ENCODE measurements around the gene TK2.
"Not testable (repeated sequence)": the region's sequence is repeated elsewhere in the genome, so short reads cannot be mapped to it uniquely, and the experiment has no call there.

TK2 gene

DNA sequence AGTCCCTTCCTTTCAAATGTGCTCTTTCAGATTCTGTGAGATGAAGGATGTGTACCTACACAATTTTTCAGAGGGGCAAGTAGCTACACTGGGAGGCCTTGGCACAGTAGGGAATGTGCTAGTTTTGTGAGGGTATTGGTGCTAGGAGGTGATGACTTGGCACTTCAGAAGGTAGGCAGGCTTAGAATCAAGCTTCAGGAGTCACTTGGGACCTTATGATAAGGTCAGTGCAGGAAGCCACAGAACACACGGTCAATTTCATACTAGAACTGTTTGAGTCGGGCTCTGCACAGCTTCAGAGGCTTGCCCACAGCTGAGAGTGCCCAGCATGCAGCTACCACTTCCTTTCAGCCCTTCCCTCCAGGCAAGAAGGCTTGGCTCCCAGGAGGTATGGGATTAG, 22.4 kb upstream of the TK2 start:
- DNase-seq: no peak

DNA sequence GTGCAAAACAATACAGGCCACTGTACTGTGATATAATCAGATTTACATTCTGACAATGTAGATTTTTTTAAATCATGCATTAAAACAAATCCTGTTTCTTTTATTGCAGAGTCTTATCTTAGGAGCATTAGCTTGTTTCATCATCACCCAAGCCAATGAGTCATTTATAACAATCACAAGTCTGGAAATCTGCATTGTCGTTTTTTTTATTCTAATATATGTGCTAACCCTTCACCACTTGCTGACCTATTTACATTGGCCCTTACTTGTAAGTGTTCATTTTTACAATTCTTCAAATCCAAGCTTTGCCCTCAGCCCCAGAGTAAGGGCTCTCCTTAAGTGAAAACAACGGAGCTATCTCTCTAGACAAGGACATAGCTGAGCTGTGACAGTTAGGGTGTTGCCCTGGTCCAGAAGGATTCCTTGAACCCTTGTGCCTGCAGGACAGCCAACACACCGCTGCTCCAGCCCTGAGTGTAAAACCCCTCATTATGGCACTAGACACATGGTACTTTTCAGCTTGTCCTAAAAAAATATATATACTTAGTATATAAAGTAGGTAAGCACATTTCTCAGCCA, 20.0 kb upstream of the TK2 start:
- peak; percentile 75 for DNase-seq

DNA sequence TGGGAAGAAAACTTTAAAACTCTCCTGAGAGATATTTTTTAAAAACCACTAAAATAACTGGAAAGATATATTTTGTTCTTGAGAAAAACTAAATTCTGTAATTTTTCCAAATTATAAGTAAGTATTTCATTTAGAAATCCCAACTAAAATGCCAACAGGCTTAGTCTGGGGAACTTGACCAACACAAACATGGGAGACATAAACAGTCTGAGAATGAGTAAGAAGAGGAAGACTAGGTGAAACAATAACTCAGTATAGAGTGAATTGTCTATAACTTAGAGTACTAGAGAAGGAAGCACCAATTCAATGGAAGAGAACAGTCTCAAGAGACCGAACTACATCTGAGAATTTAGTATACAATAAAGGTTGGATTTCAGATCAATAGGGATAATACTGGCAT, 19.2 kb upstream of the TK2 start:
- DNase-seq: no peak

DNA sequence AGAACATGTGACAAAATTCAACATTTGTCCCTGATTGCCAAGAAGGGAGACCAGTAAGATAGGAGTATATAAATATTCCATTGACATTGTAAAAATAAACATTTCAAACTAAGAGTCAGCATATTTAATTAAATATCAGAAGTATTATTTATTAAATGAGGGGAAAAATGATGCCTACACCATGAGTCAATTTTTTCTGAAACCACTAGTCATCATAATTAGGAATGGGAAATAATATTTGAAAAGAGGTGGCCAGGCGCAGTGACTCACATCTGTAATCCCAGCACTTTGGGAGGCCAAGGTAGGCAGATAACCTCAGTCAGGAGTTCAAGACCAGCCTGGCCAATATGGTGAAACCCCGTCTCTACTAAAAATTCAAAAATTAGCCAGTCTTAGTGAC, 18.4 kb upstream of the TK2 start:
- no peak for DNase-seq

DNA sequence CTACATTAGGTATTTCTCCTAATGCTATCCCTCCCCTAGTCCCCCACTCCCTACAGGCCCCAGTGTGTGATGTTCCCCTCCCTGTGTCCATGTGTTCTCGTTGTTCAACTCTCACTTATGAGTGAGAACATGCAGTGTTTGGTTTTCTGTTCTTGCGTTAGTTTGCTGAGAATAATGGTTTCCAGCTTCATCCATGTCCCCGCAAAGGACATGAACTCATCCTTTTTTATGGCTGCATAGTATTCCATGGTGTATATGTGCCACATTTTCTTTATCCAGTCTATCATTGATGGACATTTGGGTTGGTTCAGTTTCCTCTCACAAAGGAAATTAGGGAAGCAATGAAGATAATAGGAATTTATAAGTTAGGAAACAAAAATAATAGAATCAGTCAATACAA, 17.3 kb upstream of the TK2 start:
- not testable (repeated sequence) for DNase-seq

DNA sequence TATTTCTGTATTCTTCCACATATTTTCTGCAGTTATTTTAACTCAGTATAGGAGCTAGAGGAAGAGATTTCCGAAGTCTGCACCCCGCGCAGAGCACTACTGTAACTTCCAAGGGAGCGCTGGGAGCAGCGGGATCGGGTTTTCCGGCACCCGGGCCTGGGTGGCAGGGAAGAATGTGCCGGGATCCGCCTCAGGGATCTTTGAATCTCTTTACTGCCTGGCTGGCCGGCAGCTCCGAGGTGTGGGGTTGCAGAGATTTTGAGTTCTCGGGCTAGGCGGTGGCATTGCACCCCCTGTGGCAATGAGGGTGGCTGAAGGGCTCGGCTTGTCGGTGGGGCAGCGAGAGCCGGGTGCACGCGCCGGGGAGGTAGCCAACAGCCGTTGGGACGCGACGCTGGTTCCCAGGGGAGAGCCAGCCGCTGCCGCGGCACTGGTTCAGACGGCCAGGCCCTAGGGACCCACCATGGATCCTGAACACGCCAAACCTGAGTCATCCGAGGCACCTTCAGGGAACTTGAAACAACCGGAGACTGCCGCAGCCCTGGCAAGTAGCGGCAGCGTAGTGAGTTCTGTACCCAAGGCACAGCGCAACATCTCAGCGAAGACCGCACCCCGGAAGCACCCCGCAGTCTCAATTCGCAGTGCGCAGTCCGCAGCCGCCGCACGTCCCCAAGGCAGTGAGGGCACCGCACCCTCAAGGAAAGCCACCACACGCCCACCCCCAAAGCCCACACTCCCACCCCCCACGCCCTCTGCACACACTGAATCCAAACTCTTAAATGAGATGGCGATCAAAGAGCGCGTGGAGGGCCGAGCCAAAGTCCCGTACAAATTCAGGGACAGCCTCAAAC, 16.4 kb upstream of the TK2 start, which contains the start of gene CMTM1:
CMTM1 (plus strand) TSS at position 389 of the 851 bp plus-strand sequence; CDS start at position 464, 75 bp downstream.
- DNase-seq: no peak

DNA sequence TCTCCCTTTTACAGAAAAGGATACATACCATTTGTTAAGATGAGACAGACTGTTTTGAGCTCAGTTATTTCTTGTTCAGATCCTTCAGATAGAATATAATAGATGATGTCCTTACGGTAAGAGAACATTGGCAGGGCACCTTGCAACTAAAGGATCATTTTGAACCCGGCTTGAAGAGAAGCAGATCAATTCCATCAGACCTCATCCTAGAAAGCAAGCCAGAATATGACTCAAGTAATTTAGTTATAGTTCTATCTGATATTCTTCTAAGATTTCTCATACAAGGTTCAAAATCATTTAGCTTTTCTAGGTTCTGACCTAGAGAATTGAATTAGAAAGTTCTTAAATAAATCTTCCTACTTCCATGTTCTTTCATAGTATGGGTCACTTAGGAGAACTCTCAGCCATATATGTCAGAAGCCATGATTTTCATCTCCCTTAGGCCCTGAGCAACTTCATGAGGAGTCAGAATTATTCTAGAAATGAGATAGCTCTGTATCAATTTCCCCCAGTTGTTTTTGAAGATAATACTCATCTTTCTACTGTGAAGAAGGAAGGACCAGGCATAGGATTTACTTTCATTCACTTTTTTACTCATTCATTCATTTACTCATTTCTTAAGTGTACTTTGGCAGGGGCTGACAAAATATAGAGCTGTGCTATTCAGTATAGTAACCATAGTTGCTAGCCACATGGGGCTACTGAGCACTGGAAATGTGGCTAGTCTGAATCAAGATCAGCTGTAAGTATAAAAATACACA, 13.8 kb upstream of the TK2 start:
- no peak for DNase-seq

DNA sequence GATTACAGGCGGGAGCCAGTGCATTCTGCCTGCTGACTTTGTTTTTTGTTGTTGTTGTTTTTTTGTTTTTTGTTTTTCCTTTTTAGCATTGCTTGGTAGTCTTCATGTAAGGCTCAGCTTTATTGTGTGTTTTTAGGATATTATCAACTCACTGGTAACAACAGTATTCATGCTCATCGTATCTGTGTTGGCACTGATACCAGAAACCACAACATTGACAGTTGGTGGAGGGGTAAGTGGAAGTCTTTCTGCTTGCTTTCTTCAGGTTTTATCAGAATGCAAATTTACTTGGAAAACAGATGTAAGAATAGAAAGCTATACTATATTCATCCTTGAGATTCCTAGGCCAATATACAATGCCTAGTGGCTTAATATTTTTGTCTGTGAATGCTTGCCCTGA, 13.1 kb upstream of the TK2 start:
- DNase-seq: no peak

DNA sequence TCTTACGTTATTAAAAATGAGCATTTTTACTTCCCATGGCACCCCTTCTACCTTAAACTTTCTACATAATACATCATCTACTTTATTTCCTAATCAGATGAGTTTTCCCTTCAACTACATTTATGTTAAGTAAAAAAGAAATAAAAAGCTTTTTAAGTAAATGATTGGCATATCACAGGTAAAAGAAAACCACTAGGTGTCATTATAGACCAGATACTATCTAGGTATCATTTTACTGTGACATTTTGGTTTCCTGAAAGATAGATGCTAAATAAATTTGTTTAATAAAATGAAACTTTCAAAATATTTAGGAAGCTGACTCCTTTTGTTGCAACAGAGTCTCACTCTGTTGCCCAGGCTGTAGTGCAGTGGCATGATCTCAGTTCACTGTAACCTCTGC, 12.5 kb upstream of the TK2 start:
- peak; percentile 42 for DNase-seq

DNA sequence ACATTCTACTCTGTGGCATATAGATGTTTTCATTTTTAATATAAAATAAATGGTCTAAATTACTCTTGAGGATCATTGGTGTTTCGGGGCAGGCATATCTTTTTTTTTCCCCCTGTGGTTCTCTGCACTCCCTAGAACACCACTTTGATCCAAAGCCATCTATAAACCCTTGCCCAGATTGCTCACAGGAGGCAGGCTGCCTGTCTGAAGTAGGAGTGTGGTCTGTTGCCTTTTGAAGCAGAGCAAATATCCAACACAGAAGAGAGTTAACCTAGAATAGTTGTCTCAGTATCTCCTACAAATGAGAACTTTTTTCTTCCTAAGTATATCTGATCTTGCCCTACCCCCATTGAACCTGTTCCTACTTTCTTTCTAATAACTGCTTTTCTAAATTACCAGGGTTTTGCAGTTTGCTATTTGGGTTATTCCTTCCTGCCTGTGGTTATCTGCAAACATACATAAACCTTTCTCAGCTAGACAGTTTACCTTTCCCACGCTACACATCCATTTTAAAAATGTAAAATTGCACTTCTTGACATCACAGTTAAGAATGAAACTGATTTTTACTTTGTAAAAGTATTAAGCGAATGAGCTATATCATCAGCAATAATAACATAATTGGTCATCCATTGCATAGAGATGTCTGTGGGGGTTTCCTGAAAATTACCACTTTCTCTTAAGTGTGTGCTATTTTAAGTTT, 11.6 kb upstream of the TK2 start:
- DNase-seq: no peak

DNA sequence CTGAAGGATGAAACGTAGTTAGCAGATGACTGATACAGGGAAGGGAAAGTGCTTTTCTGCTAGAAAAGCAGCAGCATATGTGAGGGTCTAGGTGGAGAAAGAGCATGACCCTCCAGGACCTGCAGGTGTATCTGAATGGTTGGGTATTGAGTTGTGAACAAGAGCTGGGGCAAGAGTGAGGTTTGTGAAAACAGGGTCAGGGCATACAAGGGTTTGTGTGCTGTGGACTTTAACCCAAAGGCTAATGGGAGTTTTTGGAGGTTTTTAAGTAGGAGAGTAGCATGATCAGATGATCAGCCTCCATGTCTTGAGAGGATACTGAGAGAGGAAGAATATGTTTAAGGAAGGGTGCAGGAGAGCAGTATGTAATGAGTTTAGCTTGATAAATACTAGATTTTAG, 10.2 kb upstream of the TK2 start:
- DNase-seq: no peak

DNA sequence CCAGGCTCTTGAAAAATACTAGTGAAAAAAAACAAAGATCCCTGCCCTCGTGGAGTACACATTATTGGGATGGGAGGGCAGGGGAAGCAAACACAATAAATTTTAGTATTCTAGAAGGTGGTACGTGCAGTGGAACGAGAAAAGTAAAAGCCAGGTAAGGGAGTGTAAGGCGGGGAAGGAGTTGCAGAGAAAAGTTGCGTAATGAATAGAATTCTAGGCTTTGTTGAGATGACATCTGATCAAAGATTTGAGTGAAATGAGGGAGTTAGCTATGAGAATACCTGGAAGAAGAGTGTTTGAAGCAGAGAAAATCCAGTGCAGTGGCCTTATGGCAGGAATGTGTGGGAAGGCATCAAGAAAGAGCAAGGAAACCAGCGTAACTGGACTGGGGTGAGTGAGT, 4.6 kb upstream of the TK2 start:
- DNase-seq: no peak

DNA sequence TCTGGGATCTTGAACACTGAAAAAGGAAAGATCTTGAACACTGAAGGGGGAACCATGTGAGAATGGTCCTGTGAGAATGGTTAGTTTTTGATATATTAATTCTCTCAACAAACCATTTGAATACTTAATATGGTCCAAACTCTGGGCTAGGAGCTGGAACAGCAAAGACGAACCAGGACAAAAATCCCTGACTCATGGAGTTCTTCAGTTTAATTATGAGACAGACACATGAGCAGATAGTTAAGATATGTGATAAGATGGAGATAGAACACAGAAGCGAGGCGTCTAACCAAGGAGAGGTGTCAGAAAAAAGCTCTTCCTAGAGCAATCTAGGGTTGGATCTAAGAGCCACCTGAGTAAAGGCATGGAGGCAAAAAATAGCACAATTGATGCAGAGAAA, 4.1 kb upstream of the TK2 start:
- DNase-seq: no peak

DNA sequence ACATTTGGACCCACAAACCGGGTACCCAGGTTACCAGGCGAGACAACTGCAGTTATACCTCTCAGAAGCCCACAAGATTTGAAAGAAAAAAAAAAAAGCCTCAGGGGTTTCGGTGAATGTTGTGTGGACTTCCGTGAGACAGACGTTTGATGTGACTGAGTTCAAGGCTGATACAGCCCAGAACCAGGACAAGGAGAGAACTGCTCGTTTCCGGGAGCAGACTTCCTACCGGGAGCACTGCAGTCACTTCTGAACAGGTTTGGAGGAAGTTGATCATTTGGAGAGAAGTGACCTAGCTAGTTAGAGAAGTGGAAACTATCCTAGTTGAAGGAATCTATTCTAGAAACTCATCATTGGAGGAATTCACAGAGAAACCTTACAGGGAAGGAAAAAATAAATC, 3.3 kb upstream of the TK2 start:
- DNase-seq: peak; percentile 38

DNA sequence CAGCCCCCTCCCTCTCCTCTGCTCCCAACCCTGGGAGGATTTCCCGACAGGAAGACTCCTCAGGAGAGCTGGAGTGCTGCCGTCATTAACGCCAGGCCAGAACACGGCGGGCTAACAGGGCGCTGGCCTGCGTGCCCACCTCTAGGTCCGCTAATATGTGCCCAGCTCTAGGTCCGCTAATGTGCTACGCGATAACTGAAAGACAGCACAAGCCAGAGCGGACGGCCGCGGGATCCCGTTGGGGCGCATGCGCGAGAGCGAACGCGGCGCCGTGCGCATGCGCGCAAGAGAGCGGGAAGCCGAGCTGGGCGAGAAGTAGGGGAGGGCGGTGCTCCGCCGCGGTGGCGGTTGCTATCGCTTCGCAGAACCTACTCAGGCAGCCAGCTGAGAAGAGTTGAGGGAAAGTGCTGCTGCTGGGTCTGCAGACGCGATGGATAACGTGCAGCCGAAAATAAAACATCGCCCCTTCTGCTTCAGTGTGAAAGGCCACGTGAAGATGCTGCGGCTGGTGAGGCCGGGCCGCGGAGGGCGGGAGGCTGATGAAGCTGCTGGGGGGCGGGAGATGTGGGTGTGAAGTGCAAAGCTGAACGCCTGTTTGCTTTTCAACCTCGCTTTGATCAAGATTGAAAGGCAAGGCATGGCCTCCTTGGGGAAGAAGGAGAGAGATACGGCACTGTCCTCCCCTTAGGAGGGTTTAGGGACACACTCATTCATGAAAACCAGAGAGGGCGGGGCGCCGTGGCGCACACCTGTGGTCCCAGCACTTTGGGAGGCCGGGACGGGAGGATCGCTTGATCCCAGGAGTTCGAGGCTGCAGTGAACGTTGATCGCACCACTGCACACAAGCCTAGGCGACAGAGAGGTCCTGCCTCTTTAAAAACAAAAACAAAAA, 2.6 kb upstream of the TK2 start, which contains the start of gene CKLF:
CKLF (plus strand) TSS at position 291 of the 892 bp plus-strand sequence; CDS start at position 431, 140 bp downstream.
- DNase-seq: peak; percentile 91

DNA sequence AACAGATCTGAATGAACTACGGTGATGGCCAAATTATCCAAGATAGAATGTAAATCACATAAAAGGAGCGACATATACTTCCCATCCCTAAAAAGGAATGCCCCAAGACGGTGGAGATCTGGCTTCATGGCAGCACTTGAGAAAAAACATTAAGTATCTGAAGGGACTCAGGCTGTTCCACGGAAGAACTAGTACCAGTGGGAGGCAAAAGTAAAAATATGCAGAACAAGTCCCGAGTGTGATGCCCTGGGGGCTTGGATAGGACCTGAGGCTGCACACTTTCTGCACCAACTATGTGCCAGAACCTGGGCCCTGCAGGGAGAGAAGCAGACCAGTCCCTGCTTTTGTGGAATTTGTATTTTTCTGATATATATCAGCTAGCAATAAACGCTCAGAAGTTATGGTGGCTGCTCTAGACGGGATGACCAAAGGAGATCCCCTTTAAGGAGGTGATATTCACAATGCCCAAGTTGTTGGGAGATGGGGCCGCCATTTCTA, 1.9 kb upstream of the TK2 start:
- no peak for DNase-seq

DNA sequence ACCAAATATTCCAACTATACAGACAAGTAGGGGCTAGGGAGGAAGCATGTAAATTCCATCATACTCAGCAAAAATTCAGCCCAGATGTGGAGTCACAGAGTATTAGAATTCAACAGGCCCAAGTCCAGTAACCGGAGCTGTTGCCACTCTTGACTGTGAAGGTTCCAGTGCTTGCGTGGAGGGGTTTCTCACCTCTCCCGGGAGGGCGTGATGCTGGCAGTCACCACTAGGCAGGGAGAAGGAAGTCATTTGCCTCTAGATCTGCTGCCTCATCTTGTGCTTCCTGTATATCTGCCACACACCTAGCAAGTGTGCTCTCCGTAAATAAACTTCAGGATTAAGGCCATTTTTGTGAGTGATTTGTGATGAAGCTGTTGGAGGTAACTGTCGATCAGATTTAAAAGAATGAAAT, 1.4 kb upstream of the TK2 start:
- peak; percentile 71 for DNase-seq

DNA sequence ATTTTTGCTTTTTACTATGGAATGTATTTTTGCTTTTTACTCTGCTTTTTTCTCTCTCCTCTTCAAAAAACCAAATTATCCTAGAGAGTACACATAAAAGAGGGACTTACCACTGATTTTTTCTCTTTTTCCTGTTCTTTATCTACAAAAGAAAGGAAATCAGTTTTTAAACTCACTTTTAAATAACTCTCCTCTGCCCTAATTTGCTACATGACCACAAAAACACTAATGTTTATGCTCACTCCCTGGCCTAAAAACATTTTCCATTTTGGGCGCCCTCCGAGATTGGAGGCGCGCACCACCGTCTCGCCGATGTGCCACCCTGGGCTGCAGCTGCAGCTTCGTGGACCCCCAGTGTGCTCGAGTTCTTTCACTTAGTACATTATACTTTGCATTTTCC, 1.1 kb downstream of the TK2 start:
- no peak for DNase-seq

DNA sequence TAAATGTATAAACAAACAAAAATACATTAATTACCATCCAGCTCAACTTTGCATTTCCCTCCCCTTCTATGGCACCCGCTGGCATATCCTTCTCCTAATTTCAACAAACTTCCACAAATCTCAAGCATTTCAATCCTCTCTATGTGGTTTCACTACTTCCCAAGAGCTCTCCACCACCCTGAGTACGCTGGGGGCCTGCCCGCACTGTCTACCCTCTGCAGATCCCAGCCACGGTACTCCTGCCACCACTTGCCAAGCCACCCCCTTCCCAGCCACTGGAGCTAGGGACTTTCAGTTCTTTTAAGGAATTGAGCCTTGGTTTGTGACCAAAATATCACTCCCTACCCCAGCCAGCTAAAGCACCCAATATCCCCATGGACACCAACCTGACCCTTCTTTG, 1.9 kb downstream of the TK2 start:
- DNase-seq: no peak

DNA sequence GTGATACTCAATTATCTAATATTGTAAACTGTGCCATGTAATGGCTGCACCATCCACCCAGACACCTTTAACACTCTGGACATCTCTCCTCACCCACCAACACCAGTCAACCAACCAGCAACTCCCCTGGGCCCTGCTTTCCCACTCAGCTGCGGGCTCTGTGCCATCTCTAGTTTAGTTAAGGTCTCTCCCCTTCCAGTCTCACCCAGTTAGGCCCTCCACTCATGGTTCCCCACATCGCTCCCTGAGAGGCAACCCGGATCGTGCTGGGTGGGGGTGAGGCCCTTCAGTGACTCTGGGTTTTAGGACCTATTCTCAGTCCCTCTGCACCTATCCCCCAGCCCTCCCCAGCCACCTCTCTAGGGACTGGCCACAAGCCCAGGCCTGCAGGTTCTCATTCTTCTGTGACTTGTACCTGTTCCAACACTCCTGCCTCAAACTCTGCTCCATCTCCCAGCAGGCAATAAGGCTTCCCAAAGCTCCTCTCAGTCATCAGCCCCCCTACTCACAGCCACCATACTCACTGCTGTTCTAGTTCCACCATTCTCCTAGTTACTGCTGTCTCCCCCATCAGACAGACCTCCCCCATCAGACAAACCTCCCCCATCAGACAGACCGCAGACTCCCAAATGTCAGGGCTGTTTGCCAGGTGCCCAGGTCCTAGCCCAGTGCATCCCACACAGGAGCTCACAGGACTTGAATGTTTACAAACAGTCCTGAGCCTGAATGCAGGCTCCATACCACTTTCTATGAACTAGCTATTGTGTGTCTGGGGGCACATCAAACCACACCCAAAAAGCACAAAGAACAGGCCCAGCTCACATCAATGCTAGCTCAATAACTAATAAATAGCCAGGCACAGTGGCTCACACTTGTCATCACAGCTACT, 2.6 kb downstream of the TK2 start:
- no peak for DNase-seq

Measured in inflammatory macrophage treated with lipopolysaccharide for 4 hours (primary cell).